HUES6 (cell line): ENCODE measurements around the gene USP44.
A peak's percentile ranks its signal among the peaks of the same experiment; 100 is the strongest.

Experiments
- H3K27ac ChIP-seq: 2 replicates; pipeline ENCODE4 v1.7.0; 2013; ENCODE audit warnings: low read depth, mild to moderate bottlenecking, low read length, inconsistent platforms
- H3K27me3 ChIP-seq: 2 replicates; pipeline ENCODE4 v1.6.1; 2013; ENCODE audit warnings: low read length; ENCODE audit not compliant: control insufficient read depth, insufficient read depth
- H3K36me3 ChIP-seq: 2 replicates; pipeline ENCODE4 v1.6.1; 2013; ENCODE audit warnings: low read length; ENCODE audit not compliant: control insufficient read depth, insufficient read depth
- H3K4me1 ChIP-seq: 2 replicates; pipeline ENCODE4 v1.6.1; 2013; ENCODE audit warnings: low read length; ENCODE audit not compliant: control insufficient read depth, insufficient read depth
- H3K4me3 ChIP-seq: 2 replicates; pipeline ENCODE4 v1.5.1; 2013; ENCODE audit warnings: low read depth, low read length
- H3K9ac ChIP-seq: one replicate; pipeline ENCODE4 v1.6.1; 2013; ENCODE audit warnings: mild to moderate bottlenecking, low read length
- H3K9me3 ChIP-seq: 2 replicates; pipeline ENCODE4 v1.6.1; 2013; ENCODE audit warnings: low read depth, low read length; ENCODE audit not compliant: control insufficient read depth, insufficient read depth

The USP44 gene

GRCh38 chr12:95551305-95551704, at the start of gene USP44:
USP44 (minus strand) TSS chr12:95551476; CDS start chr12:95534256, 17,220 bp downstream.
- H3K27ac ChIP-seq, result peak within 1 kb of the TSS; percentile 86
- H3K27me3 ChIP-seq, result peaks cover 3% of the 10 kb centered on the region; the same call in 1 of the 2 replicates
- peaks cover 25% of the 10 kb centered on the region for H3K4me1 ChIP-seq
- H3K4me3 ChIP-seq, result peak within 1 kb of the TSS; percentile 89
- H3K9ac ChIP-seq, result peak within 1 kb of the TSS; percentile 79
- no peaks in the 10 kb centered on the region for H3K9me3 ChIP-seq
- no peaks in the 10 kb centered on the region; the same call in 1 of the 2 replicates for H3K36me3 ChIP-seq

DNA sequence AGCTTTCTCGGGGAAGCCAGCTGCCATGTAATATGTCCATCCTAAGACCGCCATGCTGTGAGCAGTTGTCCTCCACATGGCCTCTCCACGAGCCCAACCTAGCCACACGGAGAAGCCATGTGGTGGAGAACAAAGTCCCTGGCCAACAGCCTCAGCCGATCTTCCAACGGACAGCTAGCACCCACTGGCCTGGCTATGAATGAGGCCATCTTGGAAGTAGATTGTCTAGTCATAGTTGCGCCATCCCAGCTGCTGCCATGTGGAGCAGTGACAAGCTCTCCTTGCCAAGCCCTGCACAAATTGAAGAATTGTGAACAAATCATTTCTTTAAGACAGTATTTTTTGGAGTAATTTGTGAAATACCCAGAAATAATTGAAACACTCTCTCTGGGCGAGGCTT, 49.3 kb upstream of the USP44 start:
- no peak overlapping the region for H3K4me3 ChIP-seq
- H3K36me3 ChIP-seq, result no peaks in the 10 kb centered on the region
- H3K27ac ChIP-seq, result no peak overlapping the region
- peaks cover 5% of the 10 kb centered on the region for H3K4me1 ChIP-seq
- no peak overlapping the region for H3K9ac ChIP-seq
- H3K27me3 ChIP-seq, result no peaks in the 10 kb centered on the region
- no peaks in the 10 kb centered on the region for H3K9me3 ChIP-seq

DNA sequence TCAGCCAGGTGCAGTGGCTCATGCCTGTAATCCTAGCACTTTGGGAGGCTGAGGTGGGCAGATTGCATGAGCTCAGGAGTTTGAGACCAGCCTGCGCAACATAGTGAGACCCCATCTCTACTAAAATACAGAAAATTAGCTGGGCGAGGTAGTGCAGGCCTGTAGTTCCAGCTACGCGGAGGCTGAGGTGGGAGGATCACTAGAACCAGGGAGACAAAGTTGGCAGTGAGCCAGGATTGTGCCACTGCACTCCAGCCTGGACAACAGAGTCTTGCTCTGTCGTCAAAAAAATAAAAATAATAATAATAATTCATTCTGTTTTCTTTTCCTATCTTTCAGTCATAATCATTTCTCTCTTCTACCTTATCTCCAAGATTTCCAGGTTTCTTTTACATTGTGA, 48.6 kb upstream of the USP44 start:
- no peak overlapping the region for H3K4me3 ChIP-seq
- H3K36me3 ChIP-seq, result no peaks in the 10 kb centered on the region
- no peaks in the 10 kb centered on the region for H3K9me3 ChIP-seq
- H3K9ac ChIP-seq, result no peak overlapping the region
- peaks cover under 1% of the 10 kb centered on the region; the same call in 1 of the 2 replicates for H3K4me1 ChIP-seq
- H3K27ac ChIP-seq, result no peak overlapping the region
- no peaks in the 10 kb centered on the region for H3K27me3 ChIP-seq

GRCh38 chr12:95594136-95594535, 42.9 kb upstream of the USP44 start:
- H3K36me3 ChIP-seq, result no peaks in the 10 kb centered on the region
- no peaks in the 10 kb centered on the region for H3K9me3 ChIP-seq
- no peaks in the 10 kb centered on the region for H3K27me3 ChIP-seq
- H3K4me3 ChIP-seq, result no peak overlapping the region
- H3K27ac ChIP-seq, result no peak overlapping the region
- H3K4me1 ChIP-seq, result peaks cover 5% of the 10 kb centered on the region; the same call in 1 of the 2 replicates
- H3K9ac ChIP-seq, result no peak overlapping the region

DNA sequence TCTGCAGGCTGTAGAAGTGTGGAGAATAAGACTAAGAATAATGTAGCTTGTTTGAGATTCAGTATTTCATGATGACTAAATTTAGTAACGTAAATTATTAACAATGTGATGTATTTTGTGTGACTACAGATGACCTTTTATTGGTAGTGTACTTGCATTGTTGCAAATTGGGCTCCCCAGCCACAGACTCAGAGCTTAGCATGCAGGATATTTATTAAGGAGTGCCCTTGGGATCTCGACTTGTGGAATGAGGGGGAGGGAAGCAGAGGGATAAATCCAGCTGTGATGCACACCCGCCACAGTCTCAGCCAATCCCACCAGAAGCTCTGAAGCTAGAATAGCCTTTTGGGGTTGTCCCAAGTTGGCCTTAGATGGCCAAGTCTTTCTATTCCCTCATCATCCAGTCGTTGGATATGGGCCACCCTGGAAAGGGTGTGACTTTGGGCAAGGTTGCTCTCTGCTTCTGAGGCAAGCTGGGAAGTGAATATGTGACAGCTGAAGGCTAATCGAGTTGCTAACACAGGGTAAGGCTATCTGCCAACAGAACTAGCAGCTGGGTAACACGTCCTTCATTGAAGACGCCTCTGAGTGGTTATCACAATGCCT, 42.1 kb upstream of the USP44 start:
- Histone ChIP-seq H3K27ac (no peak overlapping the region), H3K9ac (no peak overlapping the region), H3K4me3 (no peak overlapping the region), H3K4me1 (peaks cover 5% of the 10 kb centered on the region; the same call in 1 of the 2 replicates), H3K9me3 (no peaks in the 10 kb centered on the region), H3K36me3 (no peaks in the 10 kb centered on the region), H3K27me3 (no peaks in the 10 kb centered on the region)

DNA sequence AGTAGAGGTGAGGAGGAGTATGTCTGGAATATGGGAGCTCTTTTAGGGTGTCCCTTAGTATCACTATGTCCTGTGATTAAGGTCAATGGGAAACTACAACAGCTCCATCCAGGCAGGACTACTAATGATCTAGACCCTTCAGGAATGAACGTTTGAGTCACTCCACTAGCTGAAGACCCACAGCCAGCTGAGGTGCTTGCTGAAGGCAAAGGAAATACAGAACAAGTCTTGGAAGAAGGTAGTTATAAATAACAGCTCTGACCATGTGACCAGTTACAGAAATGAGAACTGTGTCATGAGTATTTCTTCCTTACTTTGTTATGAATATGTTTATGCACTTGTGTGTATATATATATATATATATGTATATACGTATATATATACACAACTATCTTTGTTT, 40.5 kb upstream of the USP44 start:
- H3K4me3 ChIP-seq, result no peak overlapping the region
- H3K36me3 ChIP-seq, result no peaks in the 10 kb centered on the region
- peaks cover 5% of the 10 kb centered on the region; the same call in 1 of the 2 replicates for H3K4me1 ChIP-seq
- no peak overlapping the region for H3K27ac ChIP-seq
- H3K9me3 ChIP-seq, result no peaks in the 10 kb centered on the region
- no peak overlapping the region for H3K9ac ChIP-seq
- no peaks in the 10 kb centered on the region for H3K27me3 ChIP-seq

DNA sequence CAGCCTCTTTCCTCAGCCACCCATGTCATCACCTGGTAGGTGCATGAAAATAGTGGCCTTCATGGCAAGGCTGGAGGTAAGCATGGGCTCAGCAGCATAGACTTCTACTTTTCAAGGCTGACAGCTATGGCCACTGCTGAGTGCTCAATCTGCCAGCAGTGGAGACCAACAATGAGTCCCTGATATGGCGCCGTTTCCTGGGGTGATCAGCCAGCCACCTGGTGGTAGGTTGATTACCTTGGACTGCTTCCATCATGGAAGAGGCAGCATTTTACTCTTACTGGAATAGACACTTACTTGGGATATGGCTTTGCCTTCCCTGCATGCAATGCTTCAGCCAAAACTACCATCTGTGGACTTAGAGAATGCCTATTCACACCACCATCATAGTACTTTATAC, 39.5 kb upstream of the USP44 start:
- Histone ChIP-seq H3K4me3 (no peak overlapping the region), H3K9ac (no peak overlapping the region), H3K27me3 (no peaks in the 10 kb centered on the region), H3K36me3 (no peaks in the 10 kb centered on the region), H3K4me1 (peaks cover 5% of the 10 kb centered on the region; the same call in 1 of the 2 replicates), H3K9me3 (no peaks in the 10 kb centered on the region), H3K27ac (no peak overlapping the region)

- H3K9ac ChIP-seq, result no peak overlapping the region
- no peaks in the 10 kb centered on the region for H3K27me3 ChIP-seq
- no peaks in the 10 kb centered on the region for H3K36me3 ChIP-seq
- no peak overlapping the region for H3K4me3 ChIP-seq
- no peaks in the 10 kb centered on the region for H3K4me1 ChIP-seq
- H3K9me3 ChIP-seq, result no peaks in the 10 kb centered on the region
- H3K27ac ChIP-seq, result no peak overlapping the region
Measured at GRCh38 chr12:95583933-95584332, 32.7 kb upstream of the USP44 start.

GRCh38 chr12:95582230-95583058, 31.2 kb upstream of the USP44 start:
- H3K36me3 ChIP-seq, result no peaks in the 10 kb centered on the region
- no peaks in the 10 kb centered on the region for H3K4me1 ChIP-seq
- no peak overlapping the region for H3K27ac ChIP-seq

DNA sequence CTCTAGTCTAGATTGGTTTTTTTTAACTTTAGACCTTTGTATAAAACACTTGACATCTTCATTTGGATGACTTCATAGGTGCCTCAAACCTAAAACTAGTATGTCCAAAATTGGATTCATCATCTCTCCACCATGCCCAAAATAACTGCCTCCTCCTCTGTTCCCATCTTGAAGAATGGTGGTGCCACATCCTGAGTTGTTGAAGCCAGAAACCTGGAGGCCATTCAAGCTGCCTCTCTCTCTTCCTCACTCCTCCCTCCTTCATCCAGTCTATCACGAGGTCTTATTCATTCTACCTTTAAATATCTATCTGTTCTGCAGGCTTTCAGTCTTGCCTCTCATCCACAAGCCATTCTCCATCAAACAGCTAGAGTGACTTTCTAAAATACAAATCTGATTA, 26.5 kb upstream of the USP44 start:
- Histone ChIP-seq H3K4me1 (peaks cover 22% of the 10 kb centered on the region), H3K4me3 (no peak overlapping the region), H3K9ac (no peak overlapping the region), H3K9me3 (no peaks in the 10 kb centered on the region), H3K36me3 (no peaks in the 10 kb centered on the region), H3K27ac (no peak overlapping the region), H3K27me3 (no peaks in the 10 kb centered on the region)

More at GRCh38 chr12:95582230-95583058, 31.2 kb upstream of the USP44 start:
- H3K27me3 ChIP-seq, result no peaks in the 10 kb centered on the region
- no peaks in the 10 kb centered on the region for H3K9me3 ChIP-seq
- no peak overlapping the region for H3K4me3 ChIP-seq
- no peak overlapping the region for H3K9ac ChIP-seq

DNA sequence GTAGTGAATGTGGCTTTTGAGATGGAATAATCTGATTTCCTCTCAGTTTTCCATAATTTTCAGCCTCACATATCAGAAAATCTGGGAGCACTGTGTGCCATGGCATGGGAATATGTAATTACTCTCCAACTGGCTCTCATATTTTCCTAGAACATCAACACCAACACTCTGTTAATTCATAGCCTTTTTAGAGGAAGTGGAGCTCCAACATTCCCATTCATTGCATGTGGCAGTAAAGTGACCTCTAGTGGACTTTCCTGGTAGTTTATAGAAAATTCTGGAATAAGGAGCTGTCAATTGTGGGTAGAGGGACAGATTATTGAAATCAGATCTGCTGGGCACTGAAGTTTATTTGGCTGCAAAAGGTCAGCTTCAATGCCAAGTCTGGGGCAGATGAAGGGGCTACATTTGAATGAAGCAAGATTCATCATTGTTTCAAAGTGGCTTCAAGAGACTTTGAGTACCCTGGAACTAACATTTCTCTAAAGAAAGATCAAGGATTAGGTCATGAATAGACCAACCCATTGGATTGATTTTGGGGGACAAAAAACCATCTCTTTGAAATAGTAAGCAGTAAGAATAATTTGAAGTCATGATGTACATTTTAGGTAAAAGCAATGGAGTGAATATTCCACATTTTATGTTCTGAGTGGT, 23.6 kb upstream of the USP44 start:
- Histone ChIP-seq H3K4me3 (peak overlapping the region; percentile 48), H3K27me3 (no peaks in the 10 kb centered on the region), H3K9me3 (no peaks in the 10 kb centered on the region), H3K4me1 (peaks cover 22% of the 10 kb centered on the region), H3K36me3 (no peaks in the 10 kb centered on the region), H3K27ac (peak overlapping the region; percentile 71), H3K9ac (peak overlapping the region; percentile 60)
